ENCODE measurements around the gene SEC31B.

DNA sequence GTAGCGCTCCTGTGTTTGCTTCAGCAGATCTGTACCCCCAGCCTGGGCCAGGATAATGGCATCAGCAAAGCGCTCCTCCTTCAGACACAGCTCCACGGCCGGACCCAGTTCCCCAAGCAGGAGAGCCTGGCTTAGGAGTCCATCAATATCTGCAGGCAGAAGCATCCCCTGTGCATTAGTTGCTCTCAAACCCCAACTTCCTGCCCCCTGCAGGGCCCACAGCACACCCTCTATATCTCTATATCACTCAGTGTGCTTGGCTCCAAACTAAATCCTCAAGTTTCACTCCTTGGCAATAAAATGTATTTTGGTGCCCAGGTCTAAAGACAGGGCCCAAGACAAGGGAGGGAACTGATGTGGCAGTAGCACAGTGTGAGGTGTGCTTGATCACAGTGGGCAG lies 21.6 kb downstream of the SEC31B start:
- no peak for TF ChIP-seq EZH2 (IDR thresholded peaks at IDR 0.05; ENCODE audit: borderline replicate concordance, low read length)
- TF ChIP-seq, protein P1, sequence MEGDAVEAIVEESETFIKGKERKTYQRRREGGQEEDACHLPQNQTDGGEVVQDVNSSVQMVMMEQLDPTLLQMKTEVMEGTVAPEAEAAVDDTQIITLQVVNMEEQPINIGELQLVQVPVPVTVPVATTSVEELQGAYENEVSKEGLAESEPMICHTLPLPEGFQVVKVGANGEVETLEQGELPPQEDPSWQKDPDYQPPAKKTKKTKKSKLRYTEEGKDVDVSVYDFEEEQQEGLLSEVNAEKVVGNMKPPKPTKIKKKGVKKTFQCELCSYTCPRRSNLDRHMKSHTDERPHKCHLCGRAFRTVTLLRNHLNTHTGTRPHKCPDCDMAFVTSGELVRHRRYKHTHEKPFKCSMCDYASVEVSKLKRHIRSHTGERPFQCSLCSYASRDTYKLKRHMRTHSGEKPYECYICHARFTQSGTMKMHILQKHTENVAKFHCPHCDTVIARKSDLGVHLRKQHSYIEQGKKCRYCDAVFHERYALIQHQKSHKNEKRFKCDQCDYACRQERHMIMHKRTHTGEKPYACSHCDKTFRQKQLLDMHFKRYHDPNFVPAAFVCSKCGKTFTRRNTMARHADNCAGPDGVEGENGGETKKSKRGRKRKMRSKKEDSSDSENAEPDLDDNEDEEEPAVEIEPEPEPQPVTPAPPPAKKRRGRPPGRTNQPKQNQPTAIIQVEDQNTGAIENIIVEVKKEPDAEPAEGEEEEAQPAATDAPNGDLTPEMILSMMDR (IDR thresholded peaks at IDR 0.05; ENCODE audit: low read length), result no peak

Measured in OCI-LY1 (cell line).